ACC112 (cell line): ENCODE measurements around the gene ALK.

Experiments used
- H2AFZ ChIP-seq: fragments of 200-600 bp; sonication (generic); one replicate; pipeline ENCODE4 v1.6.0; 2017; ENCODE audit warnings: antibody characterized with exemption, low read length; ENCODE audit not compliant: unreplicated experiment
- H3K27ac ChIP-seq: fragments of 200-600 bp; sonication (generic); 2 replicates; pipeline ENCODE4 v1.5.1; 2014; ENCODE audit warnings: low read depth, mild to moderate bottlenecking, antibody characterized with exemption, low read length, moderate library complexity
- H3K27me3 ChIP-seq: fragments of 200-600 bp; sonication (generic); 2 replicates; pipeline ENCODE4 v1.6.1; 2014; ENCODE audit warnings: mild to moderate bottlenecking, antibody characterized with exemption, low read length, moderate library complexity, mixed read lengths; ENCODE audit not compliant: insufficient read depth
- H3K36me3 ChIP-seq: fragments of 200-600 bp; sonication (generic); 2 replicates; pipeline ENCODE4 v1.6.1; 2016; ENCODE audit warnings: mild to moderate bottlenecking, antibody characterized with exemption, low read length, moderate library complexity, mixed read lengths; ENCODE audit not compliant: insufficient read depth
- H3K4me1 ChIP-seq: fragments of 200-600 bp; sonication (generic); one replicate; pipeline ENCODE4 v1.6.1; 2016; ENCODE audit warnings: low read length, mixed read lengths; ENCODE audit not compliant: insufficient read depth, unreplicated experiment, control insufficient read depth
- H3K4me3 ChIP-seq: fragments of 200-600 bp; sonication (generic); 2 replicates; pipeline ENCODE4 v1.5.1; 2014; ENCODE audit warnings: mild to moderate bottlenecking, low read depth, low read length
- H3K79me2 ChIP-seq: fragments of 200-600 bp; sonication (generic); one replicate; pipeline ENCODE4 v1.6.0; 2016; ENCODE audit warnings: low read length; ENCODE audit not compliant: control insufficient read depth, unreplicated experiment, insufficient read depth

ALK gene

DNA sequence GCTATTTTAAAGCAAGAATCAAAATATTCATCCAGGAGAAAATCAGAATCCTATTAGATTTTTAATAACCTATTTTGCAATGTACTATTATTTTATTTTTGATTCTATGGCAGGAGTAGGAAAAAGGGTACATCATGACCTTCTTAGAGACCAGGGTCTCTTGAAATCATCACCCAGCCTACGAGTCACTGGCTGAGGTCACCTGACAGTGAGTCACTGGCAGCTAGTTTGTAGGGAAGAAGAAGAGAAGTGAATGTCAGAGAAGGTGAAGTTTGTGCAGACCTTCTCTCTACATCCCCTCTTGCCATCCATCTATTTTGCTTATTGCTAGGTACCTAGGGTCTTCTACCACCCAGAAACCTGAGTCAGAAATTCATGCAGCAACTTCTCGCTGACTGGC, 144.2 kb downstream of the ALK start:
- H3K4me1 ChIP-seq: peaks cover 8% of the 10 kb centered on the region
- no peak overlapping the region for H3K27ac ChIP-seq
- no peaks in the 10 kb centered on the region for H3K79me2 ChIP-seq
- no peak overlapping the region for H2AFZ ChIP-seq
- H3K36me3 ChIP-seq: no peaks in the 10 kb centered on the region
- no peak overlapping the region for H3K4me3 ChIP-seq
- no peaks in the 10 kb centered on the region for H3K27me3 ChIP-seq

DNA sequence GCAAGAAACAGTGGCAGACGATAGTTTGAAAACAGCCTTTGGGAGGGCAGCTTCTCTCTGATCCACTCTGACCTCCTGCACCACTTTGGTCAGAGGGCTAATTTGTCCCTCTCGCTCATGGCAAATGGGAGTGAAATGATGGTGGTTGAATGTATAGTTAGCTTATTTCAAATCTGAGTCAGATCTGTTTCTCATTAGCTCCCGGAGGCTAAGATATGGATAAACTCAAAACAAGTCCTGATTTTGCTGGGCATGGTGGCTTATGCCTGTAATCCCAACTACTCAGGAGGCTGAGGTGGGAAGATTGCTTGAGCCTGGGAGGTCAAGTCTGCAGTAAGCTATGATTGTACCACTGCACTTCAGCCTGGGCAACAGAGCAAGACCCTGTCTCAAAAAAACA, 145.0 kb downstream of the ALK start:
- no peak overlapping the region for H2AFZ ChIP-seq
- H3K4me1 ChIP-seq: peaks cover 8% of the 10 kb centered on the region
- no peaks in the 10 kb centered on the region for H3K27me3 ChIP-seq
- H3K27ac ChIP-seq: no peak overlapping the region
- H3K36me3 ChIP-seq: no peaks in the 10 kb centered on the region
- H3K4me3 ChIP-seq: no peak overlapping the region
- no peaks in the 10 kb centered on the region for H3K79me2 ChIP-seq

DNA sequence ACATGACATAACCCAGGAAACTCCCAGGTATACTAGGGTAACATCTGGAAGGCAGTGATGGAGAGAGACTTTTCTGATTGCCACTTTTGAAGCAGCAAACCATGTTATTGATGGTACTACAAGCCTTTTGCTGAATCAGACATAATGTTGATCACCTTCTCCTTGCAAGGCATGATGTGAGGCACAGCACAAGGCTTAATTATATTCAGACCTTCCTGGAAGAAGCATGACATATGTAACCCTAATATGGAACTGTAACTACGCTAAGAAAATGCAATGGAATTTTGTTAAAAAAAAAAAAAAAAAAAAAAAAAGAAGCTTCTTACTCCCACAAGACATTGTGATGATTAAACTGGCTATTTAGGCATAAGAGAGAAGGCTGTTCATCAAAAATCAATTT, 145.4 kb downstream of the ALK start:
- Histone ChIP-seq H2AFZ (no peak overlapping the region), H3K27me3 (no peaks in the 10 kb centered on the region), H3K4me1 (peaks cover 7% of the 10 kb centered on the region), H3K27ac (no peak overlapping the region), H3K4me3 (no peak overlapping the region), H3K36me3 (no peaks in the 10 kb centered on the region), H3K79me2 (no peaks in the 10 kb centered on the region)

DNA sequence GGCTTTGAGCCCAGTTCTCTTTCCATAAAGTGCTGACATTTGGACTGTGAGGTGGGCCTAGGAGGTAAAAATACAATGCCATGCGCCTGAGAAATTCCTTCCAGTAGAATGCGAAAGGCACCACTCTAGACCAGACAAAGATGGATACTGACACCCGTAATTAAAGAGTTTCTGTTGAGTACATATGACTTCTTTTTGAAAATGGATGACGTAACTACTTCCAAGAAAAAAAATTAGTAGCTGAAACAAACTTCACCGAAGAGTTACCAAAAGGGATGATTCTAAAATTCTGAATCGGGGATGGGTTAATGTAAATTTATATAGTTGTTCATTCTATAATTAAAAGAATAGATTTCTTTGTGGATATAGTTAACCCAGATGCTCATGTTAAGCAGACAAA, 146.8 kb downstream of the ALK start:
- peaks cover 5% of the 10 kb centered on the region for H3K4me1 ChIP-seq
- no peaks in the 10 kb centered on the region for H3K36me3 ChIP-seq
- no peak overlapping the region for H2AFZ ChIP-seq
- H3K4me3 ChIP-seq: no peak overlapping the region
- H3K27me3 ChIP-seq: no peaks in the 10 kb centered on the region
- H3K27ac ChIP-seq: no peak overlapping the region
- no peaks in the 10 kb centered on the region for H3K79me2 ChIP-seq

DNA sequence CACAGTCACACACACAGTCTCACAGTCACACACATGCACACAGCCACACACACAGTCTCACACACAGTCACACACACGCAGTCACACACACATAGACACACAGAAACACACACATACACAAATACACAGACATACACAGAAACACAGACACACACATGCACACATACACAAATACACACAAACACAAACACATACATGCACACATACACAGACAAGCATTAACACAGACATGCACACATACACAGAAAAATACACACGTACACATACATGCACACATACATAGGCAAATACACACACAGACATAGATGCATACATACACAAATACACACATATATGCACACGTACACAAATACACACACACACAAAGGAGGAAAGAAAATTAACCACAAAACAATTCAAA, 150.5 kb downstream of the ALK start:
- no peaks in the 10 kb centered on the region for H3K36me3 ChIP-seq
- H3K79me2 ChIP-seq: no peaks in the 10 kb centered on the region
- no peak overlapping the region for H2AFZ ChIP-seq
- no peak overlapping the region for H3K4me3 ChIP-seq
- H3K4me1 ChIP-seq: peaks cover 10% of the 10 kb centered on the region
- no peaks in the 10 kb centered on the region for H3K27me3 ChIP-seq
- H3K27ac ChIP-seq: no peak overlapping the region

DNA sequence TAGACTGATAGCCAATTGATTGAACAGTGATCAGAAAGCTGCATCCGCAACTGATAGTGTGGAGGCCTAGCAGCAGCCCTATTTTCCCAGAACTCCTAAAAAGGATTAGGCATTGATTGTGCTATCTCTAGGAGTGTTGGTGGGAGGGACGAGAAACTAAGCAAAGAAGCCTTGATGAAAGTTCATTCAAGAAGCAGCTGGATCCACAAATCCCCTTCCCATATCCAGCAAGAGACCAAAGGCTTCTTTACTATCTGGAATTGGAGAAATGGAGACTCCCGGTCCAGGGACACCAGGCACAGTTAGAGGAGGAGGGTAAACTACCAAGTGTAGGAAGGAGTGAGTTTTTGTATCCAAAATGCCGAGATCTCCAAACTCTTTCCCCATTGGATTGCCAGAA, 151.5 kb downstream of the ALK start:
- Histone ChIP-seq H2AFZ (no peak overlapping the region), H3K4me3 (no peak overlapping the region), H3K27ac (no peak overlapping the region), H3K27me3 (no peaks in the 10 kb centered on the region), H3K79me2 (no peaks in the 10 kb centered on the region), H3K36me3 (no peaks in the 10 kb centered on the region), H3K4me1 (peaks cover 10% of the 10 kb centered on the region)

DNA sequence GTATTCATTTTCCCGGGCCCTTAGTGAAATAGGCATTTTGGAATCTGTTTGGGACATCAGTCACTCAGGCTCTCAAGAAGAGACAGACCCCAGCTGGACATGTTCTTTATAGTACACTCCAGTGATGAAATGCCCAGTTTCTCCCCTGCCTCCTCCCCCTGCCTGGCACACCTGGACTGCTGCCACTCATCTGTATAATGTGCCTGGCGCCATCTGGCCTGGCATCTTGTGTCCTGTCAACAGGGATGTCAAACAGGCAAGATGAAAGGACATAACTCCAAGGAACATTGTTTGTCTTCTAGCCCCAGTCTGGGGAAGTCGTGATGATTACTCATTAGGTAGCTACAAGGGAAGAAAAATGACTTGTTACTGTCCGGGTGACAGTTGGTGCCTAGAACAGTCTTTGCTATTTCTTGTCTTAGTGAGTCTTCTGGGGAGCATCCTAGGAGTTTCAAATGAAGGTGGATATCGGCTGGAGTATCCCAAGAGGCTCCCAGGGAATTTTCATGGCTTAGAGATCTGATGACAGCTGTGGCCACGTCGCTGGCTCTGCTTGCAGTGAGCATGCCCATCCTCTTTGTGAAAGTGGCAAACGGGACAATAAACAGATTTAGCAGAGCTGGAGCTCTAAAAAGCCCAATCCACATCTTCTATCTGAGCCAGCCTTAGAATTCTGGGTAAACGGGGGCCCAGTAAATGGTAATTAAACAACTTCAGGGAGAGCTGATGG, 153.6 kb downstream of the ALK start:
- no peaks in the 10 kb centered on the region for H3K27me3 ChIP-seq
- H3K27ac ChIP-seq: no peak overlapping the region
- H3K36me3 ChIP-seq: no peaks in the 10 kb centered on the region
- H2AFZ ChIP-seq: no peak overlapping the region
- H3K4me1 ChIP-seq: peaks cover 10% of the 10 kb centered on the region
- no peak overlapping the region for H3K4me3 ChIP-seq
- H3K79me2 ChIP-seq: no peaks in the 10 kb centered on the region

DNA sequence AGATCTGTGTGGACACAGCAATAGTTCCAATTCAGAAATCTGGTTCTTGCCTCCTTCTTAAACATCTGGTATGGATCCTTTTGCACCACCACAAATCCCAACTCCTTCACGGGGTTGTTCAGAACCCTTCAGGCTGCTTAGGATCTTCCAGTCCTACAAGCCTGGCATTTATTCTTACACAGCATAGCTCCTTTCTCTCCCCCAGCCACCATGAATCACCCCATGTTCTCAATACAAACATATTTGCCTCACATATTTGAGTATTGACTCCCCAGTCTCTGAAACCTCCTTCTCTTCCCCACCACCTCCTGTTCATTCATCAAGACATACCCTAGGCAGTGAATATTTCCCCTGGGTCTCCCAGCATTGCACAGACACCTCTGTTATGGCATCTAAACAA, 155.2 kb downstream of the ALK start:
- H3K27me3 ChIP-seq: no peaks in the 10 kb centered on the region
- H2AFZ ChIP-seq: no peak overlapping the region
- peaks cover 8% of the 10 kb centered on the region for H3K4me1 ChIP-seq
- no peaks in the 10 kb centered on the region for H3K79me2 ChIP-seq
- H3K27ac ChIP-seq: no peak overlapping the region
- H3K36me3 ChIP-seq: no peaks in the 10 kb centered on the region
- no peak overlapping the region for H3K4me3 ChIP-seq

DNA sequence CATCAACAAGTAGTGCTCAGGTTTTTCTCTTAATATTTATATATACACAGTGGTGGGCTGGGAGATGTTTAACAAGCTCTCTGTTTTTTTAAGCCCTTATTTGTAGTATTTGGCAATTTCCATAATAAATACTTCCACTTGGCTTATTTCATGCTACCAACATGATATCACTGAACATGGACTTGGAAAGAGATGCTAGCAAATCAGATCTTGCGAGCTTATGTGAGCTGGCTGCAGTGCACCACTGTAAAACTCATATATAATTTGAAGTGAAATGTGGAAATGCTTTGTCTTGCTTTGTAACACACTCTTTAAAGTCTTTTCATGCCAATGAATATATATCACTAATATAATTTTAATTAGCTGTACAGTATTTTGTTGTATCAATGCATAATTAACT, 155.7 kb downstream of the ALK start:
- H3K27me3 ChIP-seq: no peaks in the 10 kb centered on the region
- no peaks in the 10 kb centered on the region for H3K79me2 ChIP-seq
- no peaks in the 10 kb centered on the region for H3K36me3 ChIP-seq
- H3K27ac ChIP-seq: no peak overlapping the region
- H3K4me1 ChIP-seq: peaks cover 8% of the 10 kb centered on the region
- no peak overlapping the region for H2AFZ ChIP-seq
- no peak overlapping the region for H3K4me3 ChIP-seq

DNA sequence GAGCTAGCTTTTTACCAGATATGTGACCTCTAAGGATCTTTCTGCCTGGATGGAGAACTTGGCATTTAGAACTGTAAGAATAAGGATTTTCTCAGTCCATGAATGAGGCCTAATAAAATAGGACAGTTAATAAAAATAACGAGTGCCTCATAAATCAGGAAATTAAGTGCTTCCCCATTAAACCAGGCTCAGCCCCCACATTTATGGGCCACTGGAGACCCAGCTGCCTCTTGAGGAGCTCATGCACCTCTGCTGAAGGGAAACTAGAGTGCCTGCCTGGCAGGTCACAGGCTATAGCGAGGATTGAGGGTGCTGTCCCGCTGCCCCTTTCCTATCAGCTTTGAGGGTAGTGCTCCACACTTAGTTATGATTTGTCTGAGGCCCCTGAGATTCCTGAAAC, 158.0 kb downstream of the ALK start:
- Histone ChIP-seq H3K4me3 (no peak overlapping the region), H2AFZ (no peak overlapping the region), H3K27me3 (no peaks in the 10 kb centered on the region), H3K27ac (no peak overlapping the region), H3K36me3 (no peaks in the 10 kb centered on the region), H3K4me1 (peaks cover 8% of the 10 kb centered on the region), H3K79me2 (no peaks in the 10 kb centered on the region)

DNA sequence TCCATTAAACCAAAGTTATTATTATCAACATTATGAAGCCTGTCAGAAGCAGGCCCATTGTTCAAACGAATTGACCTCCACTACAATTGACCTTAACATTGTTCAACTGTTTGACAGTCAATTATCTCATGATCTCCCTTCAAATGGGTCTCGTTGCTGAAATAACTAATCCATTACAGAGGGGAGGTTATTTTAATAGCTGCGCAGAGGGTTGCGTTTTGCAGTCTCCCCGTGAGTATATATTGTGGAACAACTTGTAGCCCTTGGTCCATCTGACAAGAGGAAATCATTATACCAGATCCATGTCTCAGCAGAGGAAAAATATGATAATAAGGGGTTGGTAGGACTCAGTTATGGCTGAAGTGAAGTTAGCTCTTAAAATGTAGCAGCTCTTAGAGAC, 159.1 kb downstream of the ALK start:
- Histone ChIP-seq H3K79me2 (no peaks in the 10 kb centered on the region), H2AFZ (no peak overlapping the region)

More for the DNA sequence above, 159.1 kb downstream of the ALK start:
- no peaks in the 10 kb centered on the region for H3K27me3 ChIP-seq
- no peak overlapping the region for H3K27ac ChIP-seq
- no peak overlapping the region for H3K4me3 ChIP-seq
- H3K4me1 ChIP-seq: peaks cover 8% of the 10 kb centered on the region
- H3K36me3 ChIP-seq: no peaks in the 10 kb centered on the region
